ENCODE measurements around the gene ROR1. TPM values are rescaled to one million over a fixed set of nuclear protein-coding genes. Genes with fewer than 3 reads are reported as not detected.

ROR1 gene
- total and polyA plus RNA-seq, 9 of the 15 experiments (the other 6 are each of a cell fraction or from before 2014, with no cell fraction given), result 0.02 TPM; not detected in 8

DNA sequence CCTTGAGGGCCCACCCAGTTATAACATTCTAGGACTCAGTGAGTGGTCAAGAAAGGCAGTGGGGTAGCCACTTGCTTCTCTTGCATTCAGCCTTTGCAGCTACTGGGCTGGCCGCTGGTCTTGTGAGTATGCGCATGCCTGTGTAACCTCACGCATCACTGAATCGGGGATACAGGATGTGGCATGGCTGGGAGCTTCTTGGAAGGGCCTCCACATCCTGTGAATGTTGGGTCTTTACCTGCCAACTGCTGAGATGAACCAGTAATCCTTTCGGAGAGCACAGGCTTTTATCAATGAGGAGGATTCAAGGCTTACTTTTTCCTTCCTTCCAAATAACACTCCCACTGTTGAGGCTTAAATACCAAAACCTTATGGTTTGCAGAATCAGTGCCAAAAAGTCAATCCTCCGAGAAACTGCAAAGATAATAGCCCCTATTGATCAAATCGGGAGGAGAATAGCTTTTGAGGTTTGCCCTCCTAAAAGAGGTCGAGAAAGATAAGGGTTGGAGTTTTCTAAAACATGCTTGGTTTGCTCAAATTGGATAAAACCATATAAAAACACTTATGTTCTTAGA, 230.7 kb downstream of the ROR1 start:
- intact Hi-C loops (cut with micrococcal nuclease), result no loop called here
- Histone ChIP-seq H3K27me3 (ENCODE audit: control insufficient read depth in 2 of 2, insufficient read depth in 2 of 2, low read length in 2 of 2) (no peaks in the 10 kb centered on the region), H4K20me1 (replicated peaks; ENCODE audit: control insufficient read depth, insufficient read depth, low read length) (no peaks in the 10 kb centered on the region), H3K9ac (ENCODE audit: insufficient read depth in 1 of 2, low read depth in 2 of 2, low read length in 2 of 2) (no peak overlapping the region), H3K36me3 (ENCODE audit: control insufficient read depth, insufficient read depth, low read length) (no peaks in the 10 kb centered on the region), H2AFZ (ENCODE audit: low read depth, low read length) (no peak overlapping the region), H3K4me1 (replicated peaks in 1 of 2; ENCODE audit: control insufficient read depth in 2 of 2, insufficient read depth in 2 of 2, low read length in 2 of 2) (no peaks in the 10 kb centered on the region; a peak in 1 of 5 replicates), H3K4me3 (no peak overlapping the region), H3K9me3 (replicated peaks; ENCODE audit: control insufficient read depth, insufficient read depth, low read depth, low read length) (no peaks in the 10 kb centered on the region), H3K4me2 (ENCODE audit: insufficient read depth, low read length) (no peak overlapping the region), H3K79me2 (ENCODE audit: control insufficient read depth, insufficient read depth, low read length) (no peaks in the 10 kb centered on the region), H3K9me1 (ENCODE audit: control insufficient read depth, insufficient read depth, low read length) (no peaks in the 10 kb centered on the region), H3K27ac (ENCODE audit: extremely low read depth, low read depth, low read length) (no peak overlapping the region)
- FAIRE-seq (no peak), ATAC-seq (no peak), DNase-seq (ENCODE audit: extremely low read depth in 1 of 4, low spot score in 3 of 4) (no peak)
- ChIA-PET CTCF (ENCODE audit: low intra/inter-chr PET ratio) (no interaction called here), POLR2A (no interaction called here)
- in situ Hi-C loops (cut with MboI), result no loop called here
- TF ChIP-seq NFIC (IDR thresholded peaks at IDR 0.05), result no peak
- no peak for TF ChIP-seq TCF7L2 (IDR thresholded peaks at IDR 0.05; ENCODE audit: low read depth, low read length)
- TF ChIP-seq, protein P1, sequence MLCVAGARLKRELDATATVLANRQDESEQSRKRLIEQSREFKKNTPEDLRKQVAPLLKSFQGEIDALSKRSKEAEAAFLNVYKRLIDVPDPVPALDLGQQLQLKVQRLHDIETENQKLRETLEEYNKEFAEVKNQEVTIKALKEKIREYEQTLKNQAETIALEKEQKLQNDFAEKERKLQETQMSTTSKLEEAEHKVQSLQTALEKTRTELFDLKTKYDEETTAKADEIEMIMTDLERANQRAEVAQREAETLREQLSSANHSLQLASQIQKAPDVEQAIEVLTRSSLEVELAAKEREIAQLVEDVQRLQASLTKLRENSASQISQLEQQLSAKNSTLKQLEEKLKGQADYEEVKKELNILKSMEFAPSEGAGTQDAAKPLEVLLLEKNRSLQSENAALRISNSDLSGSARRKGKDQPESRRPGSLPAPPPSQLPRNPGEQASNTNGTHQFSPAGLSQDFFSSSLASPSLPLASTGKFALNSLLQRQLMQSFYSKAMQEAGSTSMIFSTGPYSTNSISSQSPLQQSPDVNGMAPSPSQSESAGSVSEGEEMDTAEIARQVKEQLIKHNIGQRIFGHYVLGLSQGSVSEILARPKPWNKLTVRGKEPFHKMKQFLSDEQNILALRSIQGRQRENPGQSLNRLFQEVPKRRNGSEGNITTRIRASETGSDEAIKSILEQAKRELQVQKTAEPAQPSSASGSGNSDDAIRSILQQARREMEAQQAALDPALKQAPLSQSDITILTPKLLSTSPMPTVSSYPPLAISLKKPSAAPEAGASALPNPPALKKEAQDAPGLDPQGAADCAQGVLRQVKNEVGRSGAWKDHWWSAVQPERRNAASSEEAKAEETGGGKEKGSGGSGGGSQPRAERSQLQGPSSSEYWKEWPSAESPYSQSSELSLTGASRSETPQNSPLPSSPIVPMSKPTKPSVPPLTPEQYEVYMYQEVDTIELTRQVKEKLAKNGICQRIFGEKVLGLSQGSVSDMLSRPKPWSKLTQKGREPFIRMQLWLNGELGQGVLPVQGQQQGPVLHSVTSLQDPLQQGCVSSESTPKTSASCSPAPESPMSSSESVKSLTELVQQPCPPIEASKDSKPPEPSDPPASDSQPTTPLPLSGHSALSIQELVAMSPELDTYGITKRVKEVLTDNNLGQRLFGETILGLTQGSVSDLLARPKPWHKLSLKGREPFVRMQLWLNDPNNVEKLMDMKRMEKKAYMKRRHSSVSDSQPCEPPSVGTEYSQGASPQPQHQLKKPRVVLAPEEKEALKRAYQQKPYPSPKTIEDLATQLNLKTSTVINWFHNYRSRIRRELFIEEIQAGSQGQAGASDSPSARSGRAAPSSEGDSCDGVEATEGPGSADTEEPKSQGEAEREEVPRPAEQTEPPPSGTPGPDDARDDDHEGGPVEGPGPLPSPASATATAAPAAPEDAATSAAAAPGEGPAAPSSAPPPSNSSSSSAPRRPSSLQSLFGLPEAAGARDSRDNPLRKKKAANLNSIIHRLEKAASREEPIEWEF (CRISPR knock-in tag; IDR thresholded peaks at IDR 0.05), result no peak
- TF ChIP-seq DNMT1 (IDR thresholded peaks at IDR 0.05), result no peak
- TF ChIP-seq, protein P2, sequence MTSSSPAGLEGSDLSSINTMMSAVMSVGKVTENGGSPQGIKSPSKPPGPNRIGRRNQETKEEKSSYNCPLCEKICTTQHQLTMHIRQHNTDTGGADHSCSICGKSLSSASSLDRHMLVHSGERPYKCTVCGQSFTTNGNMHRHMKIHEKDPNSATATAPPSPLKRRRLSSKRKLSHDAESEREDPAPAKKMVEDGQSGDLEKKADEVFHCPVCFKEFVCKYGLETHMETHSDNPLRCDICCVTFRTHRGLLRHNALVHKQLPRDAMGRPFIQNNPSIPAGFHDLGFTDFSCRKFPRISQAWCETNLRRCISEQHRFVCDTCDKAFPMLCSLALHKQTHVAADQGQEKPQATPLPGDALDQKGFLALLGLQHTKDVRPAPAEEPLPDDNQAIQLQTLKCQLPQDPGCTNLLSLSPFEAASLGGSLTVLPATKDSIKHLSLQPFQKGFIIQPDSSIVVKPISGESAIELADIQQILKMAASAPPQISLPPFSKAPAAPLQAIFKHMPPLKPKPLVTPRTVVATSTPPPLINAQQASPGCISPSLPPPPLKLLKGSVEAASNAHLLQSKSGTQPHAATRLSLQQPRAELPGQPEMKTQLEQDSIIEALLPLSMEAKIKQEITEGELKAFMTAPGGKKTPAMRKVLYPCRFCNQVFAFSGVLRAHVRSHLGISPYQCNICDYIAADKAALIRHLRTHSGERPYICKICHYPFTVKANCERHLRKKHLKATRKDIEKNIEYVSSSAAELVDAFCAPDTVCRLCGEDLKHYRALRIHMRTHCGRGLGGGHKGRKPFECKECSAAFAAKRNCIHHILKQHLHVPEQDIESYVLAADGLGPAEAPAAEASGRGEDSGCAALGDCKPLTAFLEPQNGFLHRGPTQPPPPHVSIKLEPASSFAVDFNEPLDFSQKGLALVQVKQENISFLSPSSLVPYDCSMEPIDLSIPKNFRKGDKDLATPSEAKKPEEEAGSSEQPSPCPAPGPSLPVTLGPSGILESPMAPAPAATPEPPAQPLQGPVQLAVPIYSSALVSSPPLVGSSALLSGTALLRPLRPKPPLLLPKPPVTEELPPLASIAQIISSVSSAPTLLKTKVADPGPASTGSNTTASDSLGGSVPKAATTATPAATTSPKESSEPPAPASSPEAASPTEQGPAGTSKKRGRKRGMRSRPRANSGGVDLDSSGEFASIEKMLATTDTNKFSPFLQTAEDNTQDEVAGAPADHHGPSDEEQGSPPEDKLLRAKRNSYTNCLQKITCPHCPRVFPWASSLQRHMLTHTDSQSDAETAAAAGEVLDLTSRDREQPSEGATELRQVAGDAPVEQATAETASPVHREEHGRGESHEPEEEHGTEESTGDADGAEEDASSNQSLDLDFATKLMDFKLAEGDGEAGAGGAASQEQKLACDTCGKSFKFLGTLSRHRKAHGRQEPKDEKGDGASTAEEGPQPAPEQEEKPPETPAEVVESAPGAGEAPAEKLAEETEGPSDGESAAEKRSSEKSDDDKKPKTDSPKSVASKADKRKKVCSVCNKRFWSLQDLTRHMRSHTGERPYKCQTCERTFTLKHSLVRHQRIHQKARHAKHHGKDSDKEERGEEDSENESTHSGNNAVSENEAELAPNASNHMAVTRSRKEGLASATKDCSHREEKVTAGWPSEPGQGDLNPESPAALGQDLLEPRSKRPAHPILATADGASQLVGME (CRISPR knock-in tag; IDR thresholded peaks at IDR 0.05), result no peak
- BruUV-seq (replicated peaks), result no TSS peak
- under 1% methylated on average over 8 of the region's 8 CpGs for WGBS (ENCODE audit: insufficient coverage, low coverage, missing lambda C conversion rate)
